ENCODE data around the gene CCDC7. TPM values are rescaled to one million over a fixed set of nuclear protein-coding genes. Genes with fewer than 3 reads are reported as not detected.

CCDC7 gene
- total RNA-seq = 7.3 and 19.6 TPM in 2 replicates

GRCh38 chr10:32445740-32446535 lies at the start of gene CCDC7:
Gene CCDC7 (plus strand): TSS chr10:32446140. CDS start chr10:32451643, 5,503 bp downstream.

Other genes with a start within 250 kb of the CCDC7 start
- 27.6 and 33.5 TPM in 2 replicates for gene EPC1, start 99.0 kb upstream of the CCDC7 start, total RNA-seq